B cell (primary cell): Measurements from ENCODE around the gene NPAS3. TPM values are rescaled to one million over a fixed set of nuclear protein-coding genes. Genes with fewer than 3 reads are reported as not detected.

Experiments used
- ATAC-seq: fragments of 200-7000 bp; cut with Tn5 transposase; one replicate; pipeline ENCODE4 v1.10.0; 2021; ENCODE audit warnings: low read depth, mild to moderate bottlenecking, moderate number of reproducible peaks, moderate library complexity
- CTCF ChIA-PET: fragments of 350-600 bp; sonication (Branson Sonifier 250); formaldehyde crosslinking; loops from one replicate; lab custom pipeline; 2021; ENCODE audit warnings: antibody characterized with exemption, inconsistent platforms; lab: Charles Lee
- POLR2A ChIA-PET: fragments of 350-600 bp; sonication (Branson Sonifier 250); formaldehyde crosslinking; loops from one replicate; lab custom pipeline; 2021; ENCODE audit warnings: antibody characterized with exemption; lab: Charles Lee
- DNase-seq: peaks from one replicate; pipeline ENCODE4 v3.0.0; 2013
- H2AFZ ChIP-seq: 2 replicates; pipeline ENCODE4 v1.6.1; 2012; ENCODE audit warnings: mild to moderate bottlenecking, low read depth, low read length; ENCODE audit not compliant: insufficient read depth, poor library complexity, severe bottlenecking
- H3K27ac ChIP-seq, 2 donors: 1 replicate in 1 of 2; 2 replicates in 1 of 2; pipeline ENCODE4 v1.5.1; 2012 to 2013; ENCODE audit warnings: low read length in 2 of 2, mild to moderate bottlenecking in 2 of 2, moderate library complexity in 1 of 2
- H3K27me3 ChIP-seq, 4 experiments: fragments of 200-600 bp in 1 of 4; sonication (generic) in 1 of 4; replicated peaks in 1 of 4; 1 replicate in 2 of 4; 2 replicates in 2 of 4; pipeline versions ENCODE4 v1.6.1 to v1.7.0; 2013 to 2016; ENCODE audit warnings: low read length in 3 of 4, mild to moderate bottlenecking in 2 of 4, mixed read lengths in 1 of 4, moderate library complexity in 1 of 4; ENCODE audit not compliant: insufficient read depth in 4 of 4, control insufficient read depth in 3 of 4; ENCODE audit errors: control extremely low read depth in 1 of 4
- H3K36me3 ChIP-seq, 2 experiments: replicated peaks in 1 of 2; 1 replicate in 1 of 2; 2 replicates in 1 of 2; pipeline versions ENCODE4 v1.6.1 to v1.7.1; 2013; ENCODE audit warnings: low read length in 1 of 2; ENCODE audit not compliant: insufficient read depth in 2 of 2, control insufficient read depth in 1 of 2; ENCODE audit errors: control extremely low read depth in 1 of 2, extremely low read depth in 1 of 2
- H3K4me1 ChIP-seq, 2 donors: fragments of 200-600 bp in 1 of 2; sonication (generic) in 1 of 2; 1 replicate in 1 of 2; 2 replicates in 1 of 2; pipeline versions ENCODE4 v1.5.1 to v1.6.1; 2013 to 2017; ENCODE audit warnings: low read length in 2 of 2; ENCODE audit not compliant: control insufficient read depth in 2 of 2, insufficient read depth in 2 of 2
- H3K4me2 ChIP-seq: replicated peaks from 2 replicates; pipeline ENCODE3; 2012; ENCODE audit warnings: mild to moderate bottlenecking, low read depth, low read length; ENCODE audit not compliant: poor library complexity, severe bottlenecking
- H3K4me3 ChIP-seq, 5 experiments: fragments of 200-600 bp in 1 of 5; sonication (generic) in 1 of 5; 1 replicate in 3 of 5; 2 replicates in 2 of 5; pipeline versions ENCODE4 v1.5.1 to v1.7.0; 2011 to 2016; ENCODE audit warnings: low read length in 4 of 5, mild to moderate bottlenecking in 4 of 5, low read depth in 2 of 5, control low read depth in 1 of 5, moderate library complexity in 1 of 5; ENCODE audit not compliant: insufficient read depth in 1 of 5; ENCODE audit errors: control extremely low read depth in 1 of 5, extremely low read depth in 1 of 5
- H3K79me2 ChIP-seq: fragments of 200-600 bp; sonication (generic); one replicate; pipeline ENCODE4 v1.6.0; 2016; ENCODE audit warnings: low read length; ENCODE audit not compliant: control insufficient read depth, insufficient read depth
- H3K9ac ChIP-seq: fragments of 200-600 bp; sonication (generic); 2 replicates; pipeline ENCODE4 v1.6.1; 2017; ENCODE audit warnings: mild to moderate bottlenecking, low read length, moderate library complexity
- H3K9me3 ChIP-seq, 3 donors: one replicate each; pipeline versions ENCODE4 v1.6.1 to v1.7.1; 2013; ENCODE audit warnings: low read length in 2 of 3; ENCODE audit not compliant: control insufficient read depth in 2 of 3, insufficient read depth in 1 of 3; ENCODE audit errors: control extremely low read depth in 1 of 3
- H4K20me1 ChIP-seq: 2 replicates; pipeline ENCODE4 v1.6.0; 2012; ENCODE audit warnings: mild to moderate bottlenecking, low read length; ENCODE audit not compliant: insufficient read depth, control insufficient read depth, poor library complexity, severe bottlenecking
- H3K27ac Mint-ChIP-seq: one replicate; pipeline ENCODE4 v1.8.0; 2021; ENCODE audit warnings: mixed read lengths
- H3K27me3 Mint-ChIP-seq: one replicate; pipeline ENCODE4 v1.8.0; 2021; ENCODE audit warnings: mixed read lengths
- H3K4me1 Mint-ChIP-seq: one replicate; pipeline ENCODE4 v1.8.0; 2021; ENCODE audit warnings: mixed read lengths
- H3K4me3 Mint-ChIP-seq: one replicate; pipeline ENCODE4 v1.8.0; 2021; ENCODE audit warnings: mixed read lengths
- H3K9me3 Mint-ChIP-seq: one replicate; pipeline ENCODE4 v1.8.0; 2022; ENCODE audit warnings: mixed read lengths; ENCODE audit not compliant: insufficient read depth
- CTCF ChIP-seq: fragments of 200-600 bp; IDR thresholded peaks from one replicate; pipeline ENCODE4 v1.8.0; 2022; ENCODE audit warnings: antibody characterized with exemption, mild to moderate bottlenecking
- EZH2 ChIP-seq: IDR thresholded peaks from 2 replicates; pipeline ENCODE4 v1.6.1; 2012; ENCODE audit warnings: borderline replicate concordance, low read depth, mild to moderate bottlenecking, moderate library complexity, low read length; ENCODE audit not compliant: insufficient read depth, poor library complexity, severe bottlenecking
- WGBS: methylation state at CpG from one replicate; pipeline ENCODE4 v1.1.5; 2013; ENCODE audit warnings: missing lambda C conversion rate; ENCODE audit not compliant: insufficient coverage; 5-methylcytosine and 5-hydroxymethylcytosine counted together
- intact Hi-C: fragments of 100-400 bp; cut with micrococcal nuclease; formaldehyde crosslinking; loops from one replicate; pipeline ENCODE4 v1.10.0; 2022
- polyA plus RNA-seq: library from polyadenylated mRNA; depleted of rRNA; stranded (reverse); fragments of >200 nt; gene quantifications from 2 replicates; pipeline ENCODE4 v1.2.3, GENCODE V29; 2012
- total RNA-seq, 2 donors: library from RNA; stranded (reverse); fragments of 120-200 nt in 1 of 2; gene quantifications; 1 replicate in 1 of 2; 2 replicates in 1 of 2; pipeline versions ENCODE4 v1.2.3 to v1.2.4, GENCODE V29; 2013 to 2022

The NPAS3 gene
- total and polyA plus RNA-seq, 2 donors (not counting 1 experiment from before 2014, with no cell fraction given) = not detected

DNA sequence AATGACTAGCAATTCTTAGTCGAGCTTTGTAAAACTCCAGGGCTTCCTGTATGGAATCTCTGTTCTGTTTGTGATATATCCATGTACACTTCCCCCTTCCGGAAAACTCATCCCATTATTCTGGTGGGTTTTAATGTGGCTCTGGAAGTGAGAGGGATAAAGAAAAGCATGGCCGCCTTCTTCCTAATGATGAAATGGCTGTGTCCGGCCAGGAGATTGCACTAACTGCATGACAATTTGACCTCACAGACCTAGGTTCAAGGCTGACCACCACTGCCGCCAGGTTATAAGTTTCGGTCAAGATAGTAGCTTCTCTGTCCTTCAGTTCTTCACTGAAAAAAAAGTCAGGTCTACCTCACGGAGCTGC is 41.0 kb upstream of the NPAS3 start:
- Histone ChIP-seq H3K4me2 (peak overlapping the region; percentile 22), H3K9me3 (no peaks in the 10 kb centered on the region), H2AFZ (peak overlapping the region; percentile 16), H3K79me2 (no peaks in the 10 kb centered on the region), H3K9ac (no peak overlapping the region), H3K4me3 (no peak overlapping the region), H3K27ac (no peak overlapping the region), H3K27me3 (no peaks in the 10 kb centered on the region), H4K20me1 (no peaks in the 10 kb centered on the region), H3K36me3 (no peaks in the 10 kb centered on the region), H3K4me1 (no peaks in the 10 kb centered on the region)
- CTCF ChIA-PET = no interaction called here
- no peak overlapping the region for H3K4me3 Mint-ChIP-seq
- ATAC-seq = no peak
- H3K27ac Mint-ChIP-seq = no peak overlapping the region
- H3K27me3 Mint-ChIP-seq = no peaks in the 10 kb centered on the region
- POLR2A ChIA-PET = no interaction called here
- no peak for DNase-seq
- intact Hi-C loops = no loop called here
- H3K4me1 Mint-ChIP-seq = peaks cover 3% of the 10 kb centered on the region
- H3K9me3 Mint-ChIP-seq = no peaks in the 10 kb centered on the region
- no CpG with 5 or more reads among the region's 7 CpGs for WGBS
- TF ChIP-seq CTCF = no peak
- no peak for TF ChIP-seq EZH2

GRCh38 chr14:32898876-32899275 is 39.8 kb upstream of the NPAS3 start:
- H3K4me1 ChIP-seq = no peaks in the 10 kb centered on the region
- H3K9ac ChIP-seq = no peak overlapping the region
- no peaks in the 10 kb centered on the region for H3K27me3 ChIP-seq
- ChIA-PET CTCF (no interaction called here), POLR2A (no interaction called here)
- DNase-seq (no peak), ATAC-seq (no peak)
- H3K79me2 ChIP-seq = no peaks in the 10 kb centered on the region
- no peaks in the 10 kb centered on the region for H3K9me3 ChIP-seq
- no peak overlapping the region for H3K4me3 ChIP-seq
- no peaks in the 10 kb centered on the region for H4K20me1 ChIP-seq
- no peak for TF ChIP-seq EZH2
- TF ChIP-seq CTCF = no peak
- no peaks in the 10 kb centered on the region for H3K27me3 Mint-ChIP-seq
- H2AFZ ChIP-seq = no peak overlapping the region
- peaks cover 3% of the 10 kb centered on the region for H3K4me1 Mint-ChIP-seq
- no peak overlapping the region for H3K27ac ChIP-seq
- H3K36me3 ChIP-seq = no peaks in the 10 kb centered on the region
- no peaks in the 10 kb centered on the region for H3K9me3 Mint-ChIP-seq
- no peak overlapping the region for H3K4me3 Mint-ChIP-seq
- H3K4me2 ChIP-seq = no peak overlapping the region
- H3K27ac Mint-ChIP-seq = no peak overlapping the region
- intact Hi-C loops = no loop called here
- WGBS = no CpG with 5 or more reads among the region's 2 CpGs
